HG02981 (cell line): ENCODE results near the gene GAB2.
"Not testable (repeated sequence)": the region's sequence is repeated elsewhere in the genome, so short reads cannot be mapped to it uniquely, and the experiment has no call there.

Experiments
- ATAC-seq: cut with Tn5 transposase; IDR thresholded peaks from one replicate; pipeline ENCODE4 v1.9.1; 2021; ENCODE audit warnings: mild to moderate bottlenecking, moderate library complexity; ENCODE audit not compliant: unreplicated experiment

The GAB2 gene

GRCh38 chr11:78314762-78315161 lies 102.9 kb downstream of the GAB2 start:
- ATAC-seq, result no peak

- no peak for ATAC-seq
These were observed 103.7 kb downstream of the GAB2 start for GRCh38 chr11:78313898-78314297.

GRCh38 chr11:78313181-78313795 lies 104.3 kb downstream of the GAB2 start:
- no peak for ATAC-seq

- no peak for ATAC-seq
These were observed 104.9 kb downstream of the GAB2 start for GRCh38 chr11:78312712-78313111.

GRCh38 chr11:78311702-78312371 lies 105.8 kb downstream of the GAB2 start:
- no peak for ATAC-seq

GRCh38 chr11:78310500-78310909 lies 107.1 kb downstream of the GAB2 start:
- peak; percentile 89 for ATAC-seq

GRCh38 chr11:78304201-78304600 lies 113.4 kb downstream of the GAB2 start:
- ATAC-seq, result no peak

- ATAC-seq, result no peak
These were observed 117.3 kb downstream of the GAB2 start for GRCh38 chr11:78300108-78300839.

GRCh38 chr11:78299000-78299710 lies 118.5 kb downstream of the GAB2 start:
- ATAC-seq, result no peak

GRCh38 chr11:78298291-78298771 lies 119.3 kb downstream of the GAB2 start:
- no peak for ATAC-seq

- no peak for ATAC-seq
These were observed 121.4 kb downstream of the GAB2 start for GRCh38 chr11:78295991-78296930.

GRCh38 chr11:78295347-78295746 lies 122.3 kb downstream of the GAB2 start:
- no peak for ATAC-seq

GRCh38 chr11:78294100-78294499 lies 123.5 kb downstream of the GAB2 start:
- ATAC-seq, result not testable (repeated sequence)

- no peak for ATAC-seq
These were observed 124.1 kb downstream of the GAB2 start for GRCh38 chr11:78293536-78293935.

- ATAC-seq, result no peak
These were observed 125.4 kb downstream of the GAB2 start for GRCh38 chr11:78292109-78292803.

GRCh38 chr11:78291503-78292108 lies 126.0 kb downstream of the GAB2 start:
- no peak for ATAC-seq

- ATAC-seq, result no peak
These were observed 127.1 kb downstream of the GAB2 start for GRCh38 chr11:78290293-78291176.
